Tibial nerve (tissue), 4 donors: ENCODE measurements around the gene PRKG1. TPM values are rescaled to one million over a fixed set of nuclear protein-coding genes. Genes with fewer than 3 reads are reported as not detected.

Experiments
- DNase-seq, 2 donors: peaks; one replicate each; pipeline ENCODE4 v3.0.0-alpha.2; 2019; ENCODE audit warnings: low spot score in 2 of 2
- H3K27ac ChIP-seq, 4 donors: fragments of 200-600 bp; sonication (generic) in 3 of 4; one replicate each; pipeline ENCODE4 v1.5.1; 2017 to 2019; ENCODE audit warnings: mild to moderate bottlenecking in 1 of 4
- H3K27me3 ChIP-seq, 2 donors: fragments of 200-600 bp; sonication (generic) in 1 of 2; one replicate each; pipeline versions ENCODE4 v1.5.1 to v1.6.0; 2017 to 2019
- H3K36me3 ChIP-seq, 3 donors: fragments of 200-600 bp; sonication (generic); one replicate each; pipeline ENCODE4 v1.5.1; 2018 to 2019
- H3K4me1 ChIP-seq, 4 donors: fragments of 200-600 bp; sonication (generic) in 3 of 4; one replicate each; pipeline ENCODE4 v1.5.1; 2017 to 2019
- H3K4me3 ChIP-seq, 4 donors: fragments of 200-600 bp; sonication (generic) in 3 of 4; one replicate each; pipeline ENCODE4 v1.5.1; 2017 to 2019; ENCODE audit warnings: mild to moderate bottlenecking in 1 of 4, moderate library complexity in 1 of 4
- H3K9me3 ChIP-seq, 4 donors: fragments of 200-600 bp; sonication (generic) in 3 of 4; one replicate each; pipeline ENCODE4 v1.5.1; 2017 to 2019
- CTCF ChIP-seq, 5 experiments: fragments of 200-600 bp in 3 of 5; fragments of 450-650 bp in 2 of 5; sonication (generic) in 3 of 5; IDR thresholded peaks; one replicate each; pipeline ENCODE4 v1.5.1; 2016 to 2019; ENCODE audit warnings: antibody characterized with exemption in 5 of 5, mild to moderate bottlenecking in 3 of 5, moderate library complexity in 2 of 5
- EP300 ChIP-seq, 2 donors: sonication (generic); formaldehyde crosslinking; IDR thresholded peaks; one replicate each; pipeline ENCODE4 v1.6.1; 2017; ENCODE audit warnings: antibody characterized with exemption in 2 of 2, mild to moderate bottlenecking in 1 of 2
- POLR2A ChIP-seq, 2 donors: fragments of 450-650 bp; IDR thresholded peaks; one replicate each; pipeline ENCODE4 v1.6.1; 2017; ENCODE audit warnings: antibody characterized with exemption in 2 of 2, mild to moderate bottlenecking in 2 of 2, moderate library complexity in 2 of 2
- WGBS, 2 donors: methylation state at CpG; one replicate each; pipeline ENCODE4 v1.1.5; 2018; 5-methylcytosine and 5-hydroxymethylcytosine counted together
- total RNA-seq, 4 donors: library from RNA; depleted of rRNA; stranded (reverse); fragments of >200 nt; gene quantifications; one replicate each; pipeline ENCODE4 v1.1.0, GENCODE V29; 2016

Gene PRKG1
- total RNA-seq, 4 donors from 2014 or later = 8.7 to 35.0 (median 14.8) TPM

- no peak overlapping the region for H3K4me3 ChIP-seq
- H3K27ac ChIP-seq = no peak overlapping the region
- H3K9me3 ChIP-seq = no peaks in the 10 kb centered on the region
- H3K27me3 ChIP-seq = no peaks in the 10 kb centered on the region
- TF ChIP-seq CTCF (IDR thresholded peaks at IDR 0.05) = no peak
- TF ChIP-seq POLR2A (IDR thresholded peaks at IDR 0.05) = no peak
- TF ChIP-seq EP300 (IDR thresholded peaks at IDR 0.05) = no peak
- DNase-seq = no peak
- H3K36me3 ChIP-seq = no peaks in the 10 kb centered on the region
- H3K4me1 ChIP-seq = no peaks in the 10 kb centered on the region
Measured at GRCh38 chr10:51718804-51719291, 644.6 kb downstream of the PRKG1 start.

GRCh38 chr10:51724038-51724437 lies 649.8 kb downstream of the PRKG1 start:
- Histone ChIP-seq H3K36me3 (no peaks in the 10 kb centered on the region), H3K9me3 (no peaks in the 10 kb centered on the region), H3K4me1 (no peaks in the 10 kb centered on the region), H3K27me3 (no peaks in the 10 kb centered on the region), H3K4me3 (no peak overlapping the region), H3K27ac (no peak overlapping the region)
- WGBS, 2 donors = 70 to 86% methylated on average over 1 of the region's 1 CpG
- DNase-seq = no peak
- TF ChIP-seq EP300 (IDR thresholded peaks at IDR 0.05) (no peak), POLR2A (IDR thresholded peaks at IDR 0.05) (no peak), CTCF (IDR thresholded peaks at IDR 0.05) (no peak)

GRCh38 chr10:51729822-51730555 lies 655.7 kb downstream of the PRKG1 start:
- Histone ChIP-seq H3K27ac (no peak overlapping the region), H3K9me3 (no peaks in the 10 kb centered on the region), H3K4me1 (no peaks in the 10 kb centered on the region), H3K4me3 (no peak overlapping the region), H3K36me3 (no peaks in the 10 kb centered on the region), H3K27me3 (no peaks in the 10 kb centered on the region)
- no peak for DNase-seq
- TF ChIP-seq EP300 (IDR thresholded peaks at IDR 0.05) = no peak
- TF ChIP-seq CTCF (IDR thresholded peaks at IDR 0.05) = no peak
- no peak for TF ChIP-seq POLR2A (IDR thresholded peaks at IDR 0.05)
- 52 to 60% methylated on average over 7 of the region's 7 CpGs for WGBS, 2 donors

- WGBS, 2 donors = 75 to 80% methylated on average over 1 of the region's 1 CpG
- TF ChIP-seq EP300 (IDR thresholded peaks at IDR 0.05) = no peak
- TF ChIP-seq POLR2A (IDR thresholded peaks at IDR 0.05) = no peak
- TF ChIP-seq CTCF (IDR thresholded peaks at IDR 0.05) = no peak
- Histone ChIP-seq H3K36me3 (no peaks in the 10 kb centered on the region), H3K9me3 (no peaks in the 10 kb centered on the region), H3K4me1 (no peaks in the 10 kb centered on the region), H3K27me3 (no peaks in the 10 kb centered on the region), H3K4me3 (no peak overlapping the region), H3K27ac (no peak overlapping the region)
- no peak for DNase-seq
Measured at GRCh38 chr10:51733057-51733456, 658.8 kb downstream of the PRKG1 start.

GRCh38 chr10:51743146-51743545 lies 668.9 kb downstream of the PRKG1 start:
- WGBS, 2 donors = 41 to 50% methylated on average over 6 of the region's 6 CpGs
- no peak for TF ChIP-seq POLR2A (IDR thresholded peaks at IDR 0.05)
- TF ChIP-seq EP300 (IDR thresholded peaks at IDR 0.05) = no peak
- no peak for TF ChIP-seq CTCF (IDR thresholded peaks at IDR 0.05)
- no peak overlapping the region for H3K4me3 ChIP-seq
- H3K27me3 ChIP-seq = no peaks in the 10 kb centered on the region
- H3K4me1 ChIP-seq = no peaks in the 10 kb centered on the region
- H3K27ac ChIP-seq = no peak overlapping the region
- H3K36me3 ChIP-seq = no peaks in the 10 kb centered on the region
- DNase-seq = no peak
- no peaks in the 10 kb centered on the region for H3K9me3 ChIP-seq
